CD4-positive, alpha-beta memory T cell (primary cell): ENCODE data around the gene RIMBP2. TPM values are rescaled to one million over a fixed set of nuclear protein-coding genes. Genes with fewer than 3 reads are reported as not detected.

Experiments used
- CTCF ChIA-PET: fragments of 350-600 bp; sonication (Branson Sonifier 250); formaldehyde crosslinking; loops from one replicate; lab custom pipeline; 2021; ENCODE audit warnings: inconsistent platforms; ENCODE audit not compliant: partially characterized antibody; lab: Charles Lee
- POLR2A ChIA-PET: fragments of 350-600 bp; sonication (Branson Sonifier 250); formaldehyde crosslinking; loops from one replicate; lab custom pipeline; 2021; ENCODE audit not compliant: partially characterized antibody; lab: Charles Lee
- DNase-seq, 5 donors: peaks; one replicate each; pipeline versions ENCODE4 v3.0.0 to v3.0.0-alpha.2; 2020 to 2022; ENCODE audit warnings: mixed read lengths in 1 of 5
- H3K27ac ChIP-seq: one replicate; pipeline ENCODE4 v1.7.0; 2013; ENCODE audit warnings: low read depth, low read length
- H3K27me3 ChIP-seq: 2 replicates; pipeline ENCODE4 v1.7.0; 2013; ENCODE audit warnings: mild to moderate bottlenecking, low read length, moderate library complexity; ENCODE audit not compliant: insufficient read depth
- H3K36me3 ChIP-seq: 2 replicates; pipeline ENCODE4 v1.7.0; 2013; ENCODE audit warnings: mild to moderate bottlenecking, low read length, moderate library complexity; ENCODE audit not compliant: insufficient read depth
- H3K4me1 ChIP-seq: 2 replicates; pipeline ENCODE4 v1.7.0; 2013; ENCODE audit warnings: mild to moderate bottlenecking, low read length, moderate library complexity; ENCODE audit not compliant: insufficient read depth
- H3K4me3 ChIP-seq, 2 donors: one replicate each; pipeline ENCODE4 v1.7.0; 2013; ENCODE audit warnings: low read length in 2 of 2, mild to moderate bottlenecking in 1 of 2
- H3K9me3 ChIP-seq, 2 donors: one replicate each; pipeline ENCODE4 v1.7.0; 2013; ENCODE audit warnings: low read length in 2 of 2, control low read depth in 1 of 2; ENCODE audit not compliant: control insufficient read depth in 1 of 2
- H3K27ac Mint-ChIP-seq, 7 donors: one replicate each; pipeline ENCODE4 v1.8.0; 2020 to 2021; ENCODE audit warnings: mixed read lengths in 7 of 7, mild to moderate bottlenecking in 6 of 7, inconsistent platforms in 3 of 7, moderate library complexity in 3 of 7
- H3K27me3 Mint-ChIP-seq, 2 donors: one replicate each; pipeline ENCODE4 v1.8.0; 2020 to 2021; ENCODE audit warnings: mixed read lengths in 2 of 2
- H3K36me3 Mint-ChIP-seq, 2 donors: one replicate each; pipeline ENCODE4 v1.8.0; 2020 to 2021; ENCODE audit warnings: mixed read lengths in 2 of 2, inconsistent platforms in 1 of 2, mild to moderate bottlenecking in 1 of 2
- H3K4me1 Mint-ChIP-seq, 4 donors: one replicate each; pipeline ENCODE4 v1.8.0; 2020 to 2021; ENCODE audit warnings: mixed read lengths in 4 of 4, mild to moderate bottlenecking in 1 of 4
- H3K4me3 Mint-ChIP-seq, 8 donors: one replicate each; pipeline ENCODE4 v1.8.0; 2020 to 2021; ENCODE audit warnings: mixed read lengths in 8 of 8, mild to moderate bottlenecking in 7 of 8, moderate library complexity in 6 of 8, inconsistent platforms in 3 of 8
- H3K9me3 Mint-ChIP-seq, 8 donors: one replicate each; pipeline ENCODE4 v1.8.0; 2020 to 2021; ENCODE audit warnings: mixed read lengths in 8 of 8, mild to moderate bottlenecking in 5 of 8, inconsistent platforms in 3 of 8, moderate library complexity in 1 of 8
- intact Hi-C: fragments of 100-400 bp; cut with micrococcal nuclease; formaldehyde crosslinking; loops from one replicate; pipeline ENCODE4 v1.15.1; 2023
- polyA plus RNA-seq, 2 donors: library from polyadenylated mRNA; unstranded; fragments of 300-500 nt; fragmentation: Illumina TruSeq; gene quantifications; one replicate each; pipeline ENCODE4 v1.2.3, GENCODE V29; 2021
- total RNA-seq, 2 experiments: library from RNA; stranded (reverse); gene quantifications; one replicate each; pipeline ENCODE4 v1.2.3, GENCODE V29; 2021

The RIMBP2 gene
- total and polyA plus RNA-seq, 4 experiments from 2014 or later, result 0.20 TPM; not detected in 3

DNA sequence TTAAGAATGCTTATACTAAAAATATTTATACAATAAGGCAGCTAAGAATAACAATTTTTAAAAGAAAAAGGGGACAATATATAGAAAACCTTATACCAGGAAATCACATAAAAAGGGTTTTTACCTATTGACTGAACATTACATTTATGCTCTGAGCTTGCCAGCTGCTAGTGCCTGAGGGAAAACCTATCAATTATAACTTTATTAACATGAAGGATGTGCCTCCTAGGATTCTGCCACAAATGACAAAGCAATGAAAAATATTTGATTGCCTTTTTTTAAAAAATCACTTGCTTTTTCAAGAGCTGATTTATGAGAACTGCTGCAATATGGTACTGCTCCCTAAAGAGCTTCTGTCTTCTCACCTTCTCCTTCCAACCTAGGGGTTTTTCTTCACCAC lies 185.7 kb downstream of the RIMBP2 start:
- Histone ChIP-seq H3K36me3 (no peaks in the 10 kb centered on the region), H3K27me3 (no peaks in the 10 kb centered on the region), H3K27ac (no peak overlapping the region), H3K4me1 (no peaks in the 10 kb centered on the region), H3K9me3 (no peaks in the 10 kb centered on the region), H3K4me3 (no peak overlapping the region)
- Mint-ChIP-seq H3K4me3 (no peak overlapping the region), H3K27me3 (peaks cover 0 to 7% of the 10 kb centered on the region in 2 donors), H3K4me1 (no peaks in the 10 kb centered on the region), H3K9me3 (peaks cover 0 to 13% (median 0%) of the 10 kb centered on the region in 8 donors), H3K27ac (no peak overlapping the region), H3K36me3 (no peaks in the 10 kb centered on the region)
- DNase-seq, result no peak
- ChIA-PET CTCF (no interaction called here), POLR2A (no interaction called here)
- intact Hi-C loops, result no loop called here

- DNase-seq, result no peak
- Histone ChIP-seq H3K4me3 (no peak overlapping the region), H3K27me3 (no peaks in the 10 kb centered on the region), H3K9me3 (no peaks in the 10 kb centered on the region), H3K4me1 (no peaks in the 10 kb centered on the region), H3K36me3 (no peaks in the 10 kb centered on the region), H3K27ac (no peak overlapping the region)
- Mint-ChIP-seq H3K36me3 (no peaks in the 10 kb centered on the region), H3K27me3 (peaks cover 0 to 8% of the 10 kb centered on the region in 2 donors), H3K9me3 (peaks cover 0 to 13% (median 1%) of the 10 kb centered on the region in 8 donors), H3K27ac (no peak overlapping the region), H3K4me1 (no peaks in the 10 kb centered on the region), H3K4me3 (no peak overlapping the region)
- CTCF ChIA-PET, result no interaction called here
- intact Hi-C loops, result no loop called here
- POLR2A ChIA-PET, result no interaction called here
Measured at GRCh38 chr12:130529781-130530180, 186.3 kb downstream of the RIMBP2 start.

DNA sequence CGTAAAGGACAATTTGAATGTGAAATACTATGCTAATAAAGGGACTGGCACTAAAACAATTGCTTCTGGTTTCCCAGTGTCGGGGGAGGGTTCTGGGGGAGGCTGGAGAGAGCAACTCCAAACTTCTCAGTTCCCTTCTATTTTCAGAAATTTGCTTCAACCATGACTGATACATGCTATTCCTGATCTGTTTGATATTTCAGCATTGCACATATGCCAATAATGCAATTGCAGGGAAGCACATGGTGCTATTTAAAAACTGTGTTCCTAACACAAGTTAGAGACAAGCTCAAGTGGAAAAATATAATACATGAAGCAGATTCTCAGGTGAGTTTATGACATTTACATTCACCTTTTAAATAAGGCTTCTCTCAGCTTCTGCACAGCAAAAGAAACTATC lies 188.9 kb downstream of the RIMBP2 start:
- H3K36me3 Mint-ChIP-seq, result no peaks in the 10 kb centered on the region
- no peak overlapping the region for H3K27ac ChIP-seq
- no peak overlapping the region for H3K27ac Mint-ChIP-seq
- peaks cover 4 to 6% of the 10 kb centered on the region in 2 donors for H3K27me3 Mint-ChIP-seq
- CTCF ChIA-PET, result no interaction called here
- no peak overlapping the region for H3K4me3 Mint-ChIP-seq
- H3K4me1 Mint-ChIP-seq, result no peaks in the 10 kb centered on the region
- no peaks in the 10 kb centered on the region for H3K36me3 ChIP-seq
- peaks cover 0 to 6% (median under 1%) of the 10 kb centered on the region in 8 donors for H3K9me3 Mint-ChIP-seq
- no peaks in the 10 kb centered on the region for H3K4me1 ChIP-seq
- no peaks in the 10 kb centered on the region for H3K9me3 ChIP-seq
- POLR2A ChIA-PET, result no interaction called here
- no peak overlapping the region for H3K4me3 ChIP-seq
- no peak for DNase-seq
- no peaks in the 10 kb centered on the region for H3K27me3 ChIP-seq
- intact Hi-C loops, result no loop called here

- no peaks in the 10 kb centered on the region for H3K36me3 ChIP-seq
- no peak overlapping the region for H3K4me3 ChIP-seq
Measured at GRCh38 chr12:130526813-130527212, 189.3 kb downstream of the RIMBP2 start.

DNA sequence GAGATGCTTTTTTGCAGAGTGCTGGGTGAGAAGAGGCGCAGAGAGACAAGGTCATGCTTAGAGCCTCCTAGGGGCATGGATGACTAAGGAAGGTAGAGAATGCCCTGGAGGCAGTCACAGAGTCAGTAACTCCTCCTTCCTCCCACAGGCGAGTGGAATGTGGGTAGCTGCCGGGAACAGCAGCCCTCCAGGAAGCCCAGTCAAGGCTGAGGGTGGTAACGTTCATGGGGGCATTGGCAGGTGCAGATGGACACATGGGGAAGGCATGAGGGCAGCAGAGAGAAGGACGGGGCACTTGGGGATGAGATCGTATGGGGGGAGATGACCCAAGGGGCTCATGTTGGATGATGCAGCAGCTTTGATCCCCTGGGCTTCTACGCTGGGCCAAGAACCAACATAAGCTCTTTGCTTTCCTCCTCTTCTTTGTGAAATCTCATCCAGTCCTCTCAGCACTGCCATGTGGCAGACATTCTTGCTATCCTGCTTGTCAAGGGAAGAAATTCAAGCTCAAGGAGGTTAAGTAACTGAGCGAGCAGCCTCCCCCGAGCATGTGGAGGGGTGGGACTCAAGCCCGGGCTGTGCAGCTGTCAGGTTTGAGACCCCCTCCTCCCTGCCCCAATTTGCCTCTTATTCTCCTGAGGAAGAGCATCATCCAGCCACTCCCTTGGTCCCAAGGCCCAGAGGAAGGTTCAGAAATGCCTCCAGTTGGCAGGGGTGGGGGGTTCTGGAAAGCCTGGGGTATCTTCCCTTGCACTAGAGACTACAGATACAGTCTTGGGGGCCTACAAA lies 190.5 kb downstream of the RIMBP2 start:
- Mint-ChIP-seq H3K27ac (no peak overlapping the region), H3K4me1 (no peaks in the 10 kb centered on the region), H3K27me3 (peaks cover 4 to 6% of the 10 kb centered on the region in 2 donors), H3K9me3 (peaks cover 0 to 9% (median 0%) of the 10 kb centered on the region in 8 donors), H3K36me3 (no peaks in the 10 kb centered on the region), H3K4me3 (no peak overlapping the region)
- H3K4me3 ChIP-seq, result no peak overlapping the region
- H3K27ac ChIP-seq, result no peak overlapping the region
- intact Hi-C loops, result no loop called here
- ChIA-PET POLR2A (no interaction called here), CTCF (no interaction called here)
- no peak for DNase-seq
- no peaks in the 10 kb centered on the region for H3K27me3 ChIP-seq
- H3K36me3 ChIP-seq, result no peaks in the 10 kb centered on the region
- H3K9me3 ChIP-seq, result no peaks in the 10 kb centered on the region
- H3K4me1 ChIP-seq, result no peaks in the 10 kb centered on the region

More at GRCh38 chr12:130526813-130527212, 189.3 kb downstream of the RIMBP2 start:
- no peak overlapping the region for H3K27ac ChIP-seq
- H3K4me1 ChIP-seq, result no peaks in the 10 kb centered on the region
- Mint-ChIP-seq H3K36me3 (no peaks in the 10 kb centered on the region), H3K4me3 (no peak overlapping the region), H3K27me3 (peaks cover 4 to 6% of the 10 kb centered on the region in 2 donors), H3K9me3 (peaks cover 0 to 8% (median under 1%) of the 10 kb centered on the region in 8 donors), H3K27ac (no peak overlapping the region), H3K4me1 (no peaks in the 10 kb centered on the region)
- H3K9me3 ChIP-seq, result no peaks in the 10 kb centered on the region
- ChIA-PET POLR2A (no interaction called here), CTCF (no interaction called here)
- no peaks in the 10 kb centered on the region for H3K27me3 ChIP-seq
- DNase-seq, result no peak
- intact Hi-C loops, result no loop called here

GRCh38 chr12:130524759-130525158 lies 191.3 kb downstream of the RIMBP2 start:
- no peaks in the 10 kb centered on the region for H3K9me3 ChIP-seq
- ChIA-PET POLR2A (no interaction called here), CTCF (no interaction called here)
- H3K4me1 ChIP-seq, result no peaks in the 10 kb centered on the region
- intact Hi-C loops, result no loop called here
- H3K27me3 Mint-ChIP-seq, result peaks cover 4 to 6% of the 10 kb centered on the region in 2 donors
- no peaks in the 10 kb centered on the region for H3K27me3 ChIP-seq
- H3K36me3 Mint-ChIP-seq, result no peaks in the 10 kb centered on the region
- H3K36me3 ChIP-seq, result no peaks in the 10 kb centered on the region
- peaks cover 0 to 9% (median 0%) of the 10 kb centered on the region in 8 donors for H3K9me3 Mint-ChIP-seq
- no peak overlapping the region for H3K4me3 Mint-ChIP-seq
- no peak overlapping the region for H3K27ac Mint-ChIP-seq
- H3K27ac ChIP-seq, result no peak overlapping the region
- H3K4me1 Mint-ChIP-seq, result no peaks in the 10 kb centered on the region
- no peak overlapping the region for H3K4me3 ChIP-seq
- no peak for DNase-seq

- Mint-ChIP-seq H3K27ac (no peak overlapping the region), H3K4me3 (no peak overlapping the region), H3K36me3 (no peaks in the 10 kb centered on the region), H3K27me3 (peaks cover 4 to 6% of the 10 kb centered on the region in 2 donors), H3K4me1 (no peaks in the 10 kb centered on the region), H3K9me3 (peaks cover 0 to 9% (median 0%) of the 10 kb centered on the region in 8 donors)
- H3K4me1 ChIP-seq, result no peaks in the 10 kb centered on the region
- ChIA-PET POLR2A (no interaction called here), CTCF (no interaction called here)
- intact Hi-C loops, result no loop called here
- H3K27me3 ChIP-seq, result no peaks in the 10 kb centered on the region
- no peaks in the 10 kb centered on the region for H3K9me3 ChIP-seq
- DNase-seq, result no peak
- no peak overlapping the region for H3K4me3 ChIP-seq
- no peak overlapping the region for H3K27ac ChIP-seq
- H3K36me3 ChIP-seq, result no peaks in the 10 kb centered on the region
Measured at GRCh38 chr12:130523863-130524614, 192.1 kb downstream of the RIMBP2 start.
